Left cardiac atrium (tissue), 4 donors: ENCODE data around the gene DCN. TPM values are rescaled to one million over a fixed set of nuclear protein-coding genes. Genes with fewer than 3 reads are reported as not detected.

Experiments
- ATAC-seq, 2 donors: fragments of 200-7000 bp; cut with Tn5 transposase; one replicate each; pipeline ENCODE4 v1.9.1; 2020; ENCODE audit warnings: mild to moderate bottlenecking in 2 of 2, moderate library complexity in 2 of 2
- DNase-seq: peaks from one replicate; pipeline ENCODE4 v3.0.0-alpha.2; 2020
- intact Hi-C, 2 donors: fragments of 100-400 bp; cut with DNase I; formaldehyde crosslinking; loops; one replicate each; pipeline versions ENCODE4 v1.14.1 to v1.15.1; 2022 to 2023
- total RNA-seq, 2 donors: library from RNA; stranded (reverse); fragmentation: NEBNext Ultra II Directional; extraction: Animal tissue kit (Norgen Biotek cat#: 25700); gene quantifications; one replicate each; pipeline ENCODE4 v1.2.1, GENCODE V29; 2021
- donor health status: DM: no; HTN: yes; CAD: no.
- donor health status: DM: no; HTN: yes; CAD: no; lungs with severe emphysema.
- donor health status: DM: yes; HTN: yes; CAD: no.
- donor health status: Dilated cardiomyopathy.

Gene DCN
- total RNA-seq, 2 donors from 2014 or later = 1,324 to 1,437 TPM

DNA sequence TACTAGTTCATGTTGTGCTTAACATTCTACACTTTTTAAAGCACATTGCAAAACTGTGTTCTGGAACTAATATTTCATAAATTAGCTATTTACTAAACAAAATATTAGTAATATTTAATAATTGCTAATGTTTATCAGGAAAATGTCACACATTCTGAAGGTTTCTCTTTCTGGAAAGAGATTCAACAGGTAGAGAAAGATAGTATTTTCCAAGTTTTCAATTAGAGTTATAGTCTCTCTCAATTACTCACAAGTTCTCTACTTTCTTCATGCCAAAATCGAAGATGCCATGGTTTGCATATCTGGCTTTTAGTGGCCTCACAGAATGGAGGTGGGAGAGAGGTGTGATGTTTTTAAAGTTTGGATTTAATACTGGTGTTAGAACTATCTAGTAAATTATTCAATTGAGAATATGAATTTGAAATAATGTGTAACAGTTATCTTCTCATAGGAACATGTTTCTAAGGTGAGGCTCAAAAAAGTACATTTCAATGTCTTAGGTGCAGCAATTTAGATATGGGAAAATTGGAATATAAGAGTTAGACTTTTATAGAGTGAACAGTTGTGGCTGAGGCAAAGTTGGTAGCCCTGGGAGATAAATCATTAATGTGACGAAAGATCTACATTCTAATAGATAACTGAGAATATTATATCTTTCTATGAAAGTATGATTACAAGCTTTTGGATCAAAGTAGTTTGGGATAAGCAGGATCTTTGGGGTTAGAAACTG lies 72.9 kb downstream of the DCN start:
- DNase-seq (no peak), ATAC-seq (no peak)
- intact Hi-C loops = loop anchor here in 1 of 2 donors (5.0 kb wide), 1 partner anchor 132 kb away; no protein-coding TSS in a partner anchor

DNA sequence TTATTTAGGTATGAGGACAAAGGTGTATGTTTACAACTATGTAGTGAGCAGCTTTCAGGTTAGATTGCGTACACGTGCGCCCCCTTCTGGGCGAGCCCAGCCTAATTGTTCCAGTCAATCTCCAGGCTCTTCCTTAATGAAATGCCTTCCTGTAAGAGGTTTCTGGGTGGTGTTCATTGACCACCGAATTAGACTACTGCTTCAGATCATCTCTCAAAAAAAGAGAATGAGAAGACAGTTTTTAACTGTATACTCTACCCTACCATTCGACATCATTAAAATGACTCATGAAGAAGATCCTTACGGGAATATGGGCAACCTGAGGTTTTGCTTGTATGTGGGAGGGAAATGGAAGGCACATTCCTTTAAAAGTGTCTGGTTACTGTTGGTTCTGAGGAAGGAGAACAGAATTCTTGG lies 73.5 kb downstream of the DCN start:
- DNase-seq (peak; percentile 73), ATAC-seq (peak; percentile 68 to 77)
- intact Hi-C loops = loop anchor here in 1 of 2 donors (5.0 kb wide), 1 partner anchor 132 kb away; no protein-coding TSS in a partner anchor

DNA sequence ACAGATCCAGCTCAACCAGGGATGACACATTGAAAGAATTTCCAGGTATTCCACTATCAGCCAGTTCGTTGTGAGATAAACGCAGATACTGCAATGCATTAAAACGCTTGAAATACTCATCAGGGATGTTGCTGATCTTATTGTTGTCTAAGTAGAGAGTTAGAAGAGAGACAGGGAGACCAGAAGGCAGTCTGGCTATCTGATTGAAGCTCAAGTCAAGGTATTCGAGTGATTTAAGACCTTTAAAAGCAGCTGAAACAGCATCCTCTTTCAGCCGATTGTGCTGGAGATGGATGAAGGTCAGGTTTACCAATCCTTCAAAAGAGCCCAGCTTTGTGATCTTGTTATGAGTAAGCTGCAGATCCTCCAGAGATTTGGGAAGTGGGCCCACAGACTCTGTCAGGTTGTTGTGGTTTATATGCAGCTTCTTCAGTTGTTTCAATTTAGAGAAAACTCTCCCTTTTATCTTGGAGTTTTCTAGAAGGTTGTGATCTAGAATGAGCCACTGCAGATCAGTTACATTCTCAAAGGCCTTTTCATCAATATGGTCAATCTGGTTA lies 74.3 kb downstream of the DCN start:
- DNase-seq (no peak), ATAC-seq (no peak)

DNA sequence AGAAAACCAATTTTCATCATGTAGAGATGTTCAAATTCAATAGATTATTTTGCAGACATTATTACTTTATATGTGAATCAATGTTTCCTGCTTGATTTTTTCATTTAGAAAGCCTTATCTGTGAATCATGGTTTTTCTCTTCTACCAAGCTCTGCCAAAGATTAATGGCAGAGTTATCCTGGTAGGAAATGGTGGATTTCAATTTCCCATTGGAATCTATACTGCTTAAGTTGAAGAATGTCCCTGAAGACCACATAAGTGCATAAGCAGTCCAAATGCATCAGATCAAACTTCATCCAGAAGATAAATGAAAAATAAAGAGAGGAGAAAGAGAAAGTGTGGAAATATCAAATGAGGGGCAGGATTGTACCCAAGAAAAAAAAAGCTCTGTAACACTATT lies 76.3 kb downstream of the DCN start:
- no peak for DNase-seq
- no peak for ATAC-seq
- intact Hi-C loops = loop anchor here in 1 of 2 donors (5.0 kb wide), 1 partner anchor 129 kb away; no protein-coding TSS in a partner anchor

More for the DNA sequence above, 74.3 kb downstream of the DCN start:
- intact Hi-C loops = loop anchor here in 1 of 2 donors (5.0 kb wide), 1 partner anchor 131 kb away; no protein-coding TSS in a partner anchor

GRCh38 chr12:91105807-91106206 lies 76.8 kb downstream of the DCN start:
- no peak for DNase-seq
- intact Hi-C loops = loop anchor here in 1 of 2 donors (5.0 kb wide), 1 partner anchor 129 kb away; no protein-coding TSS in a partner anchor
- no peak for ATAC-seq

GRCh38 chr12:91104812-91105466 lies 77.7 kb downstream of the DCN start:
- DNase-seq (no peak), ATAC-seq (no peak)
- intact Hi-C loops = loop anchor here in 1 of 2 donors (5.0 kb wide), 1 partner anchor 128 kb away; no protein-coding TSS in a partner anchor

- intact Hi-C loops = no loop called here
- ATAC-seq (no peak), DNase-seq (no peak)
Observed at GRCh38 chr12:91103624-91104023, 79.0 kb downstream of the DCN start.

GRCh38 chr12:91103101-91103500 lies 79.5 kb downstream of the DCN start:
- ATAC-seq = no peak
- no peak for DNase-seq
- intact Hi-C loops = no loop called here

- no peak for DNase-seq
- intact Hi-C loops = no loop called here
- no peak for ATAC-seq
Observed at GRCh38 chr12:91100906-91101305, 81.7 kb downstream of the DCN start.

- intact Hi-C loops = no loop called here
- ATAC-seq = no peak
- no peak for DNase-seq
Observed at GRCh38 chr12:91099836-91100235, 82.8 kb downstream of the DCN start.

- intact Hi-C loops = no loop called here
- DNase-seq (no peak), ATAC-seq (no peak)
Observed at GRCh38 chr12:91099341-91099740, 83.3 kb downstream of the DCN start.

DNA sequence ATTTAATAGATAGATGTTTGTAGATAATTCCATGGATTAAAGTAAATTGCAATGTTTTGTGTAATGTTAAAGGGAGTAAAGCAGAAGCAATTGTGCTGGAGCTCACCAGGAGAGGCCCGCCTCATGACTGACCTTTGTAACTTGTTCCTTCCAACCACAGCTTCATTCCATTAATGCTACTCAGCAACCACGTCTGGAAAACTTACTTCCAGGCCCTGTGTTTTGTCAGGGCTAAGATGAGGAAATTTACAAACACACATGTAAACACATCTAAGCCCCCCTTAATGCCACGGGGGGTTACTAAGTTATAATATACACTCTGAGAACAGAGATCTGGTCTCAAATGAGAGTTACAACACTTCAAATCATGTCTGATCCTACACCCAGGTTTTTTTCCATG lies 83.7 kb downstream of the DCN start:
- DNase-seq = no peak
- ATAC-seq = peak; percentile 34 to 83
- intact Hi-C loops = no loop called here

- ATAC-seq = no peak
- no peak for DNase-seq
- intact Hi-C loops = no loop called here
Observed at GRCh38 chr12:91098461-91098860, 84.2 kb downstream of the DCN start.

GRCh38 chr12:91094957-91095356 lies 87.7 kb downstream of the DCN start:
- ATAC-seq (no peak), DNase-seq (no peak)
- intact Hi-C loops = no loop called here

DNA sequence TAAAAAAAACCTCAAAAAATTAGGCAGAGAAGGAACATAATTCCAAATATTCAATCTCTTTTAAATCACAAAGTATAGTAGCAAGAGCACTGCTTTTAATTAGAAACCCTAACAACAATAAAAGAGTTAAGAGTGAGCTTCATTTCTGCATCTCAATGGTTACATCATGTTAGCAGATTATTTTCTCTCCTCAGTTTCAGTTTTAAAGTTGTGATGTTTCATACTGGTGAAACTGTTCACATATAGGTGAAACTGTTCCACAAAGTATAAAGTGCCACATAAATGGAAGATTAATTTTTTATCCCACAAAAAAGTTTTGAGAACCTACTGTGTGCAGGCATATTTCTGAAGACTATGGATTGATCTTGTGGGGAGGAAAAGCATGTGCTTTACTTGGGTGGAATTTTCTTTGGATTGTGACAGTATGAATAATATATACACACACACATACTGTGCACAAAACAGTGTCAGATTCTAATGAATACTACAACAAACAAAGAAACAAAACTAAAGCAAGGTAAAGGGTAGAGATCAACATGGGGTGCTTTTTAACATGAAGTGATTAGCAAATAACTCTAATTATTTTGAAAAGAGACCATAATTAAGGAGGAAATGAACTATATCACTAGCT lies 88.5 kb downstream of the DCN start:
- intact Hi-C loops = no loop called here
- ATAC-seq = no peak
- DNase-seq = no peak

- no peak for DNase-seq
- ATAC-seq = no peak
- intact Hi-C loops = no loop called here
Observed at GRCh38 chr12:91093341-91093740, 89.3 kb downstream of the DCN start.

DNA sequence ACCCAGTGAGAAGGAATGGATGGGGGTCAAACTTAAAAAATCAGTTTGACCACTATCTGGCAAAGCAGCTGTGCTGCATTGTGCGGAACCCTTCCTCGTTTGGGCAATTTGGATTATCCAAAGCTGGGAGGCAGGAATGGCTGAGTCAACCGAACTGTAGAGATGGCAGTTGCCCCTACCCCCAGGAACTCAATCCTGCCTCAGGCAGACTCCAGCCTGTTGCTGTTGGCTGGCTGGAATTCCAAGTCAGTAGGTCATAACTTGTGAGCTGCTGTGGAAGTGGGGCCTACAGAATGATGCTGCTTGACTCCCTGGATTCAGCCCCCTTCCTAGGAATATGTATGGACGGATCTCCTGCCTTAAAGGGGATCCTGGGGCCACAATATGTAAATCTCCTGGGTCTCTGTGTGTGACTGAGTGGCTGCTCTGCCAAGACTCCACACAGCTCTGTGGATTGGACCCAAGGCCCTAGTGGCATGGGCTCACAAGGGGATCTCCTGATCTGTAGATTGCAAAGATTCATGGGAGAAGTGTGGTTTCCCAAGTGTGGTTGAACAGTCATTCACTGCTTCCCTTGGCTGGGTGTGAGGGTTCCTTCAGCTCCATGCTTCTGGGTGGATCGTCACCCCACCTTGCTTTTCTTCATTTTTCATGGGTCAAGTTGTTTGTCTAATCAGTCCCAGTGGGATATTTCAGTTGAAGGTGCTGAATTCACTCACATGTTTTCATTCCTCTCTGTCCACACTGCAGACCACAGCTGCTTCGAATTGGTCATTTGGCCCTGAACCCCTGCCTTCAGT lies 90.5 kb downstream of the DCN start:
- no peak for DNase-seq

More for the DNA sequence above, 90.5 kb downstream of the DCN start:
- intact Hi-C loops = no loop called here
- ATAC-seq = no peak
